Liver (tissue), 9 donors: ENCODE measurements around the gene TNNT3. TPM values are rescaled to one million over a fixed set of nuclear protein-coding genes. Genes with fewer than 3 reads are reported as not detected.

Experiments
- DNase-seq: peaks from one replicate; pipeline ENCODE4 v3.0.0-alpha.2; 2017; ENCODE audit warnings: low spot score
- H3K27ac ChIP-seq, 2 donors: one replicate each; pipeline ENCODE4 v1.7.0; 2013; ENCODE audit warnings: inconsistent platforms in 2 of 2, low read length in 2 of 2, control low read depth in 1 of 2, low read depth in 1 of 2, mild to moderate bottlenecking in 1 of 2
- H3K27me3 ChIP-seq, 4 donors: one replicate each; pipeline versions ENCODE4 v1.6.1 to v1.7.0; 2013; ENCODE audit warnings: low read length in 3 of 4, inconsistent platforms in 1 of 4, mild to moderate bottlenecking in 1 of 4, moderate library complexity in 1 of 4; ENCODE audit not compliant: control insufficient read depth in 4 of 4, insufficient read depth in 4 of 4
- H3K36me3 ChIP-seq, 4 donors: one replicate each; pipeline versions ENCODE4 v1.6.1 to v1.7.0; 2013; ENCODE audit warnings: low read length in 3 of 4, mild to moderate bottlenecking in 3 of 4, low read depth in 1 of 4, moderate library complexity in 1 of 4; ENCODE audit not compliant: control insufficient read depth in 4 of 4, insufficient read depth in 3 of 4
- H3K4me1 ChIP-seq, 4 donors: one replicate each; pipeline versions ENCODE4 v1.6.1 to v1.7.0; 2013; ENCODE audit warnings: low read length in 3 of 4, mild to moderate bottlenecking in 3 of 4, moderate library complexity in 1 of 4; ENCODE audit not compliant: control insufficient read depth in 4 of 4, insufficient read depth in 4 of 4
- H3K4me3 ChIP-seq, 3 donors: one replicate each; pipeline versions ENCODE4 v1.6.1 to v1.7.0; 2013; ENCODE audit warnings: low read length in 3 of 3, control low read depth in 1 of 3, low read depth in 1 of 3, mild to moderate bottlenecking in 1 of 3
- H3K9ac ChIP-seq, 2 donors: one replicate each; pipeline ENCODE4 v1.7.0; 2013; ENCODE audit warnings: low read length in 2 of 2, mild to moderate bottlenecking in 2 of 2, moderate library complexity in 2 of 2, control low read depth in 1 of 2, low read depth in 1 of 2
- H3K9me3 ChIP-seq, 4 donors: one replicate each; pipeline versions ENCODE4 v1.6.1 to v1.7.0; 2013; ENCODE audit warnings: low read length in 3 of 4; ENCODE audit not compliant: control insufficient read depth in 4 of 4
- CTCF ChIP-seq: fragments of 150-350 bp; IDR thresholded peaks from 2 replicates; pipeline ENCODE4 v1.5.1; 2017; ENCODE audit warnings: improper control_type of control experiment, low read depth, low read length; ENCODE audit not compliant: missing input control
- FOXA1 ChIP-seq: IDR thresholded peaks from 2 replicates; pipeline ENCODE4 v1.6.1; 2016; ENCODE audit warnings: antibody characterized with exemption
- FOXA2 ChIP-seq: IDR thresholded peaks from 2 replicates; pipeline ENCODE4 v1.6.1; 2016; ENCODE audit warnings: antibody characterized with exemption
- GABPA ChIP-seq, 2 donors: IDR thresholded peaks in 1 of 2; conservative IDR thresholded peaks in 1 of 2; 2 replicates each; pipeline ENCODE4 v1.6.1; 2016; ENCODE audit warnings: antibody characterized with exemption in 2 of 2, mild to moderate bottlenecking in 1 of 2, moderate library complexity in 1 of 2
- JUND ChIP-seq, 2 donors: IDR thresholded peaks; 2 replicates each; pipeline ENCODE4 v1.6.1; 2016; ENCODE audit warnings: antibody characterized with exemption in 2 of 2
- MAX ChIP-seq: IDR thresholded peaks from 2 replicates; pipeline ENCODE4 v1.6.1; 2016; ENCODE audit warnings: antibody characterized with exemption
- NR2F2 ChIP-seq: IDR thresholded peaks from 2 replicates; pipeline ENCODE4 v1.6.1; 2016; ENCODE audit warnings: antibody characterized with exemption
- RXRA ChIP-seq, 2 donors: IDR thresholded peaks; 2 replicates each; pipeline ENCODE4 v1.6.1; 2017 to 2018; ENCODE audit warnings: antibody characterized with exemption in 2 of 2, mild to moderate bottlenecking in 1 of 2
- SP1 ChIP-seq: IDR thresholded peaks from 2 replicates; pipeline ENCODE4 v1.6.1; 2018; ENCODE audit warnings: antibody characterized with exemption, mild to moderate bottlenecking
- TAF1 ChIP-seq: conservative IDR thresholded peaks from 2 replicates; pipeline ENCODE4 v1.6.1; 2016; ENCODE audit warnings: antibody characterized with exemption, mild to moderate bottlenecking
- YY1 ChIP-seq: IDR thresholded peaks from 2 replicates; pipeline ENCODE4 v1.6.1; 2016; ENCODE audit warnings: antibody characterized with exemption, mild to moderate bottlenecking
- WGBS: extraction: QIAGEN DNeasy Blood & Tissue Kit; methylation state at CpG from one replicate; pipeline ENCODE4 v1.1.7; 2013; 5-methylcytosine and 5-hydroxymethylcytosine counted together
- polyA plus RNA-seq, 2 donors: library from polyadenylated mRNA; stranded (reverse) in 1 of 2; unstranded in 1 of 2; fragments of 200-250 nt in 1 of 2; fragments of >200 nt in 1 of 2; fragmentation: Nextera tagmentation in 1 of 2; extraction: Ambion mirVana in 1 of 2; gene quantifications; one replicate each; pipeline versions ENCODE4 v1.2.1 to v1.2.3, GENCODE V29; 2013 to 2015
- total RNA-seq, 2 donors: library from RNA; depleted of rRNA; stranded (reverse); fragments of >200 nt; gene quantifications; one replicate each; pipeline ENCODE4 v1.2.3, GENCODE V29; 2014
- TF ChIP-seq, protein P1 (sequence below): IDR thresholded peaks from 2 replicates; pipeline ENCODE4 v1.6.1; 2016; ENCODE audit warnings: antibody characterized with exemption
- donor health status: healthy.
- donor health status: healthy.
- donor health status: healthy.
- donor health status: healthy.
- donor health status: healthy.

The TNNT3 gene
- total and polyA plus RNA-seq, 4 donors, result 0.06 to 0.14 TPM; not detected in 2

- Histone ChIP-seq H3K27ac (no peak overlapping the region), H3K9me3 (no peaks in the 10 kb centered on the region), H3K36me3 (no peaks in the 10 kb centered on the region), H3K4me1 (no peaks in the 10 kb centered on the region), H3K9ac (no peak overlapping the region), H3K27me3 (no peaks in the 10 kb centered on the region), H3K4me3 (no peak overlapping the region)
- DNase-seq, result no peak
- WGBS, result 77% methylated on average over 8 of the region's 24 CpGs
- no peak for TF ChIP-seq NR2F2
- TF ChIP-seq MAX, result no peak
- no peak for TF ChIP-seq GABPA (IDR thresholded peaks at IDR 0.05 in 1 of 2, conservative IDR thresholded peaks at IDR 0.05 in 1 of 2)
- TF ChIP-seq FOXA1, result no peak
- no peak for TF ChIP-seq CTCF
- TF ChIP-seq YY1, result no peak
- no peak for TF ChIP-seq TAF1
- no peak for TF ChIP-seq RXRA (IDR thresholded peaks at IDR 0.05)
Measured at GRCh38 chr11:1968454-1969002, 49.0 kb downstream of the TNNT3 start.

DNA sequence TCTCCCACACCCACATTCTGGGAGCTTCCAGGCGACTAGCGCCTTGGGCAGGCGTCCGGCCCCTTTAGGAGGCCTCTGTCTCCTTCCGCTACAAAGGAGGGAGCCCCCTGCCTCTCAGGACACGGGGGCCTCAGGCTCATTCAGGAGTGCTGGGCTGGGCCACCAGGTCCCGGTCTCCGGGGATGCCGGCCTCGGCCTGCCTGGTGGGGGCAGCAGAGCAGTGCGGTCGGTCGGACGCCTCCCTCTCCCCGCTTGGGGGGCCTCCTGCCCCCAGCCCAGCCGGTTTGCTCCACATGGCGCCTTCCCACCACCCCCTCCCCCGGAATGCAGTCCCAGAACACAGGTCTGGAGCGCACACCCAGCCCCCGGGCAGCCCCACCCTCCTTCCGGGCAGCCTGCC is 49.5 kb downstream of the TNNT3 start:
- WGBS, result no CpG with 5 or more reads among the region's 21 CpGs
- Histone ChIP-seq H3K4me1 (no peaks in the 10 kb centered on the region), H3K27me3 (no peaks in the 10 kb centered on the region), H3K36me3 (no peaks in the 10 kb centered on the region), H3K4me3 (no peak overlapping the region), H3K9ac (no peak overlapping the region), H3K27ac (no peak overlapping the region), H3K9me3 (no peaks in the 10 kb centered on the region)
- no peak for DNase-seq
- TF ChIP-seq SP1, result no peak

- no peak overlapping the region for H3K27ac ChIP-seq
- no peaks in the 10 kb centered on the region for H3K9me3 ChIP-seq
- no CpG with 5 or more reads among the region's 23 CpGs for WGBS
- no peaks in the 10 kb centered on the region for H3K36me3 ChIP-seq
- H3K27me3 ChIP-seq, result no peaks in the 10 kb centered on the region
- no peaks in the 10 kb centered on the region for H3K4me1 ChIP-seq
- H3K9ac ChIP-seq, result no peak overlapping the region
- TF ChIP-seq YY1, result no peak
- TF ChIP-seq JUND (IDR thresholded peaks at IDR 0.05), result no peak
- TF ChIP-seq FOXA2, result no peak
- TF ChIP-seq CTCF, result no peak
- TF ChIP-seq, protein P1, sequence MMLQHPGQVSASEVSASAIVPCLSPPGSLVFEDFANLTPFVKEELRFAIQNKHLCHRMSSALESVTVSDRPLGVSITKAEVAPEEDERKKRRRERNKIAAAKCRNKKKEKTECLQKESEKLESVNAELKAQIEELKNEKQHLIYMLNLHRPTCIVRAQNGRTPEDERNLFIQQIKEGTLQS, result no peak
- no peak for TF ChIP-seq GABPA (IDR thresholded peaks at IDR 0.05 in 1 of 2, conservative IDR thresholded peaks at IDR 0.05 in 1 of 2)
- no peak for TF ChIP-seq SP1
- DNase-seq, result no peak
- no peak overlapping the region for H3K4me3 ChIP-seq
Measured at GRCh38 chr11:1969776-1970175, 50.3 kb downstream of the TNNT3 start.
